ENCODE results near the gene MINDY4. TPM values are rescaled to one million over a fixed set of nuclear protein-coding genes. Genes with fewer than 3 reads are reported as not detected.

Gene MINDY4
- polyA plus RNA-seq, 4 donors: 9.9 to 14.8 (median 10.2) TPM

DNA sequence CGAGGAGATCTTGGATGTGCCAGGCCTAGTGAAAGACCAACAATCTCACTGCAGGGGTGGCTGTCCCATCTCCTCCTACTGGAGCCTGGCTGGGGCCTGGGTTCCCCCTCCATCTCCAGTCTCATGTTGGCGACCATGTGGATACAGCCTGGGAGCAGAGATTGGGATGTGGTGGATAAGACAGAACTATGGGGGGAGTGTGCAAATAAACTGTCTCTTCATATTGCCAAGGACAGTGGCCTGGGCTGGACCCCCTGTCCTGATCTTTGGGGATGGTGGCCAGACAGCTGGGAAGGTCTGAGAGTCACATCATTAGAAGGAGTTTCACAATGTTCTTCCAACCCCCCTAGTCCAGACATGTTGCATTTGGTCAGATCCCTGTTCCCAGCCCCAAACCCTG lies 5.8 kb upstream of the MINDY4 start:
- DNase-seq (ENCODE audit: low read depth in 4 of 4, low spot score in 2 of 4): no peak

DNA sequence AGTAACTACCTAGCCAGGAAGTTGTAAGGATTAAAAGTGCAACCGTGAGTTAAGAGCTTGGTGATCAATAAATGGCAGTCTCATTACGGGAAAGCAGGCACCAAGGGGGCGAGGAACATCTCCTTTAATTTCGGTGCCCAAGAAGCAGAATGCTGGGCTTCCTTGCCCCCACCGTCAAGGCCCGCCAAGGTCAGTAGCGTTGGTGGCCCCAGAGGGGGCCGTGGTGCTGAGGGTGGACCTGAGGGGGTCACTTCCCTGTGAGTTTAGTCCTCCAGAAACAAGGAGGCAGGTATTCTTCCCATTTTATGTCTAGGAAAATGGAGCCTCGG lies 408 bp upstream of the MINDY4 start:
- no peak for DNase-seq (ENCODE audit: low read depth in 4 of 4, low spot score in 2 of 4)

DNA sequence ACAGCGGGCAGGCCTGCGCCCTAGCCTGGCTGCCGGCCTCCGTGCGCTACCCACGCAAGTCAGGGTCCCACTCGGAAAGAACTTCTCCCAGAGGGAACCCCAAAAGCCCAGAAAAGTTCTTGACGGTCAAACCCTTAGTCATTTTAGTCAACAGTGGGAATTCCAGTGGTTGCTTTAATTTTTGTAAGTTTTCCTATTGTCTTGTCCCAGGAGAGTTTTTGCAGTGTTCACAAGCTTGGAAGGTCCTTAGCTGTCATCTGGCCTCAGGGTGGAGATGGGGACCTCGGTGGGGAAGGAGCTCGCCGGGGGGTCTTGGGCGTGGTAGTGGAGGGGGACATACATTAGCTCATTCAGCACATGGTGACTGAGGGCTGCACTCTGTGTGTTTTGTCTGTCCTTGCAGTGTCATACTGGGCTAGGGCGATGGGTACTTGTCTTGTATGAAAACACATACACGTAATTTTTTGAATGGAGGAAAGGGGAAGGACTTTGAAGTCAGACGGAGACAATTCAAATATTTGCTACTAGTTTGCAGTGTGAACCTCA lies 736 bp downstream of the MINDY4 start:
- no peak for DNase-seq (ENCODE audit: low read depth in 4 of 4, low spot score in 2 of 4)

DNA sequence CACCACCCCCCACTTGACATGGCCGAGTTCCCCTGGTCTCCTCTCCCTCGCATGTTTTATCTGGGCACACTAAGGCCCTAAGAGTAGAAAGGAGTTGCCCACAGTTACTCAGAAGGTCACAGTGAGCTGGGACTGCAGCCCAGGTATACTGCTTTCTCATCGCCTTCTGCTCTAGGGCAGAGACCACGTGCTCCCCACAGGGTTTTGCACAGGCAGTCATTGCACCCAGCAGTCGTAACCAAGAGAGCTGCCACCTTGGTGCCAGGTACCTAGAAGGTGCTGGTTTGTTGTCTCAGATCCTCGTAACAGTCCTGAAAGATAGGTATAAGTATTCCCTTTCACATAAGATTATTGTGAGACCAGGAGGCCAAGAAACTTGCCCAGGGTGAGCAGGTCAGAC lies 1.8 kb downstream of the MINDY4 start:
- no peak for DNase-seq (ENCODE audit: low read depth in 4 of 4, low spot score in 2 of 4)

DNA sequence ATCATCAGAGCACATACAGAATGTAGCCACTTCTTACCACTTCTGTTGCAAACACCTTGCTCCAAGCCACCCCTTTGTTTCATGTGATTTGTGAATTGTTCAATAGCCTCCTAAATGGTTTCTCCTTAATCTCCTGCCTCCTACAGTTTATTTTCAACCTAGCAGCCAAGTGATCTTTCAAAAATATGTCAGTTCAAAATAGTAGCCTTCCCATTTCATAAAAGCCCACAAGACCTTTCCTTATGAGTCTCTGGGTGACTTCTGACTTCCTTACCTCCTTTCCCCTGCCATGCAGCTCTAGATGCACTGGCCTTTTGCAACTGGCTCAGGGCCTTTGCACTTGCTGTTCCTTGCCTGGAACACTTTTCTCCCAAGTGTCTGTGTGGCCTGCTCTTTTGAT lies 4.8 kb downstream of the MINDY4 start:
- no peak for DNase-seq (ENCODE audit: low read depth in 4 of 4, low spot score in 2 of 4)

DNA sequence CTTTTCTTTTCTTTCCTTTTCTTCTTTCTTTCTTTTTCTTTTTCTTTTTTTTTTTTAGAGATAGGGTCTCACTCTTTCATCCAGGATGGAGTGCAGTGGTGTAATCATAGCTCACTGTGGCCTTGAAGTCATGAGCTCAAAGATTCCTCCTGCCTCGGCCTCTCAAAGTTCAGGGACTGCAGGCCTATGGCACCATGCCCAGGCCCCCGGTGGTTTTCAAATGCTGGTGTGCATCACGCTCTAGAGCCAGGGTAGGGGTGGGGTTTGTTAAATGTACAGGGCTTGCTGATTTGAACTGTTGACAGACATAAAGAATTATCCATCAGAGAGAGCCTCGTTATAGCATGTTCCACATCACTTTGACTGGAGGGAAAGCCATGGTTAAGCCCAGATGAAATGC lies 5.8 kb downstream of the MINDY4 start:
- DNase-seq (ENCODE audit: low read depth in 4 of 4, low spot score in 2 of 4): no peak

DNA sequence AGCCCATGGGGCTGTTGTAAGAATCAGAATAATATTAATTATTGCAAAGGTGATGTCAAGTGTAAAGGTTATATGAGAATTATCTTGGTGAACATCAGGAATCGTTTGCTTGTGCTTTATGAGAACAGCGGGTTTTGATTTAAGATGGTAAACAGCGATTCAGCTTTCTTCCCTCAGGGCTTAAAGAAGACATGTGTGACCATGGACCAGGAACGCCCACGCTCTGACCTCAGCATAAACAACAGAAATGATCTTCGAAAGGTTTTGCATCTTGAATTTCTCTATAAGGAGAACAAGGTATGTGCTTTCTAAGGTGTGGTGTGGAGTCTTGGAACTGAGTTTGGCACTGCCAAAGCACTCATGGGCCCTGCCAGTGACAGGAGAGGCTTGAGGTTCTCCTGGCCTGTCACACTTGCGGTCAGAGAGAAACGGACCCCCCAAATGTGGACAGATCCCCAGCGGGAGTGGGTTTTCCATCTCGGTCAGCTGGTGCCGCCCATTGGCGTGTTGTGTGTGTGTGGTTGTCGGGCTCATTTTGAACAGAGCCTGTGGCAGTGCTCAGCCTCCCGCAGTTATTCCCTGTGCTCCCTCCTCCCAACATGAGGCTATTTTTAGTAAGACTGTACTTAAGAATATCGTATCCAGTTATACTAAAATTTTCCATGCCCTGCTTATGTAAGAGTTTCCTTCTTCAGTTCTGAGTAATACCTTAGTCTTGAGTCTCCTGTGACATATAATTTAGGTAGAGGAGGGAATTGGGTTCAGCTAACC lies 7.2 kb downstream of the MINDY4 start:
- no peak for DNase-seq (ENCODE audit: low read depth in 4 of 4, low spot score in 2 of 4)

DNA sequence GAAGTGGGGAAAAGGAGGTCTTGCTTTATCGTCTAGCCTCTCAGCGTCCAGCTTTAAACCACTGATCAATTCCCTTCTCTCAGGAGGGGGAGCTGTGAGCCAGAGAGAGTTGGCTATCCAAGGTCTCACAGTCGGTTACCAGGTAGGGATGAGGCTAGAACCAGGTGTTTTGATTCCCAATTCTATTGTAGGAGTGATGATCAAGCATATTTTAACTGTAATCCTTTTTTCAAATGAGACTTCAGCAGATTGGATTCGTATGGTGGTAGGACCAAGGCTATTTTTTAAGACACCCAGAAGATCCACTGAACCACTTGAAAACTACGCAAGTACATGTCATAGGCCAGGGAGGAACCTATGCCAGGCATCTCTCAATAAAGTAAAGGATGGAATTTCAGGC lies 8.4 kb downstream of the MINDY4 start:
- DNase-seq (ENCODE audit: low read depth in 4 of 4, low spot score in 2 of 4): no peak

DNA sequence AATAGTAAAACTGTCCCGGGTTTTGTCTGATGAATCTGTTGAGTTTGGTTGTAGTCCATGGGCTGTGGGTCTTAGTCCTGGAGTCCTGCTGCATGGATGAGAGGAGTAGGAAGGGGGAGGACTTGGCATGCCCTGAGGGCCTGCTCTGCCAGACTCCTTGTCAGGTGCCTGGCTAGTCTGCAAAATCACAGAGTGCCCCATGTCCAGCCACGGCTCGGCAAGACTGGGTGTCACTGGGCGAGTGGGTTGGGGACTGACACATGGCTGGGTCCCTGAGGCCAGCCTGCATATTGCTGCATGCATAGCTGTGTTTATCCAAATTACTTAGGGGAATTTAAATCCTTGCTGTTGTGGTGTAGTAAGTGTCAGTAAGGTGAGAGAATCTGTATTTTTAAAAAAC lies 9.7 kb downstream of the MINDY4 start:
- DNase-seq (ENCODE audit: low read depth in 4 of 4, low spot score in 2 of 4): no peak

DNA sequence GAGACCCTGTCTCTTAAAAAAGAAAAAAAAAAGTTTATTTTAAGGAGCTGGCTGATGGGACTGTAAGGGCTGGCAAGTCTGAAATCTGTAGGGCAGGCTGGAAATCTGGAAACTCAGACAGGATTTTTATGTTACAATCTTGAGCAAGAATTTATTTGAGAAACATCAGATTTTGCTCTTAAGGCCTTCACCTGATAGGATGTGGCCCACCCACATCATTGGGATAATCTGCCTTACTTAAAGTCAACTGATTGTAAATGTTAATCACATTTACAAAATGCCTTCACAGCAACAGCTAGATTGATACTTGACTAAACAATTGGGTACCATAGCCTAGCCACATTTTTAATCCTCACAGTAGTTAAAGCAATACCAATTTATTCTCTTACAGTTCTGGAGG lies 11.5 kb downstream of the MINDY4 start:
- no peak for DNase-seq (ENCODE audit: low read depth in 4 of 4, low spot score in 2 of 4)

DNA sequence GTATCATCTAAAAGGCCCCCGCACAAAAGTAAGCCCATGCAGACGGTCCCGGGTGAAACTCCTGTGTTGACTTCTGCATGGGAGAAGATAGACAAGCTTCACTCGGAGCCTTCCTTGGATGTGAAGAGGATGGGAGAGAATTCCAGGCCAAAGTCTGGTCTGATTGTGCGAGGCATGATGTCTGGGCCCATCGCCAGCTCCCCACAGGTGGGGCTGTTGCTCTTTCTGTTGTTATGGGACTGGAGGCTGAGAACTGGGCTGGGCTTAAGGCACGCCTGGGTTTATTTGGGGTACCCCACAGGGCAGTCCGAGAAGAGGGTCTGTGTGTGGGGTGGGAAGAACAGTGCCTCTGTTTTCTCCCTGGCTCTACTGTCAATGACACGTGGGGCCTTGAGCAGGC lies 14.6 kb downstream of the MINDY4 start:
- no peak for DNase-seq (ENCODE audit: low read depth in 4 of 4, low spot score in 2 of 4)

DNA sequence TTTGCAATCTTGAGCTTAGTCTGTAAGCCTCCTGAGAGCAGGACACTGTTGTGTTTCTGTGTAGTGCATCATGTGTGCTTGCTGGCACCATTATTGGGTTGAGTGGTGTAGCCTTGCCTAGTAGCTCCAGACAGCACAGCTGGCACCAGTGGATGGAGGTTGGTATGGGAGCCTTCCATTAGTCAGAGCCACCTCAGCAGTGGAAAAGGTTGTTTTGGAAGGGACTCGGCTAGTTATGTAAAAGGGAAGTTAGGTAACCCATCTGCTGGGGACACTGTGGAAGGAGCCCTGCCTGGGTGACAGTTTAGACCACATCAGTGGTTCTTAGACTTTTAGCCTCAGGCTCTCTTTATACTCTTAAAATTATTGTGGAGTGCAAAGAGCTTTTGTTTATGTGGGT lies 16.3 kb downstream of the MINDY4 start:
- no peak for DNase-seq (ENCODE audit: low read depth in 4 of 4, low spot score in 2 of 4)

DNA sequence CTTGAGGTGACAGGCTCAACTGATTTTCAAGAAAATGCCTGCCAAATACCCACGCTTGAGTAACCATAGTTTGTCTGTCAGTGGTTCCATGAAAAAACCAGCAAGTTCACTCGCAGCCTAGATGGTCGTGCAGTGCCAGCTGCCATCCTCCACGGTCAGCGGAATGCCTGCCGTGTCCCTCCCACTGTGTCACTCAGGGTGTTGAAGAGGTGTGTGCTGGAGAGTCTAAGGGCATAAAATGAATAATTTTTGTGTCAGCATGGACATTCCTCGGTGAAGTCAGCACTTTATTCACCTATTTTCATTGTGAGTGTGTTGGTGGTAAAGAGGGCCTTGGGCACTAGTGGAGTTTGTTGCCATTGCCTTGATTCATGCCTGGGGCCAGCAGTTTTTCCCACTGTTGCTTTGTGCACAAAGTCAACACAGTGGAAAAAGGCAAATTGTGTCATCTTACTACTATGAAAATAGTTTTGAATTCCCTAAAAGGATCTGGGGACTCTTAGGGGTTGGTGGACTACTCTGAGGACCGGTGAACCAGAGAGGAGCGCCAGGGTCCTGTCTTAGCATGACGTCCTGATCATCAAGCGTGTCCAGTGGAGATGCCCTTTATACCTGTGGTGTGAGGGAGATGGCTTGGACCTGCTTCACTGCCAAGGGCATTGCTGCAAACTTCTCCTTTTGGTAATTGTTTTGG lies 17.6 kb downstream of the MINDY4 start:
- no peak for DNase-seq (ENCODE audit: low read depth in 4 of 4, low spot score in 2 of 4)

DNA sequence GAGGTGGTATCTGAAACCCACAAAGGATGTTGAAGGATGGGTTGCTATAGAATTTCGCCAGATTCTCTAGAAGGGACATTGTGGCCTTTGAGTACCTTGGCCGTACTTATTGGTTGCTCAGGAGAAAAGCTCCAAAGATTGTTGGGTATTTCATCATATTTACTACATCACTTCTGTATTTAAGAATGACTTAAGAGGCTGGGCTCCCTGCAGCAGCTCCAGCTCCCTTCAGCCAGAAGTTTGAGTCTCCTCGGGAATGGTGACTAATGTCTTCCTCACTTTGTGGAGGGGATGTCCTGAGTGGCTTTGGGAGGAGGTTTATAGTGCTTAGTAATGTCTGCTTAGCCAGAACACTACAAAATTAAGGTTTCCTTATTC lies 18.1 kb downstream of the MINDY4 start:
- no peak for DNase-seq (ENCODE audit: low read depth in 4 of 4, low spot score in 2 of 4)

DNA sequence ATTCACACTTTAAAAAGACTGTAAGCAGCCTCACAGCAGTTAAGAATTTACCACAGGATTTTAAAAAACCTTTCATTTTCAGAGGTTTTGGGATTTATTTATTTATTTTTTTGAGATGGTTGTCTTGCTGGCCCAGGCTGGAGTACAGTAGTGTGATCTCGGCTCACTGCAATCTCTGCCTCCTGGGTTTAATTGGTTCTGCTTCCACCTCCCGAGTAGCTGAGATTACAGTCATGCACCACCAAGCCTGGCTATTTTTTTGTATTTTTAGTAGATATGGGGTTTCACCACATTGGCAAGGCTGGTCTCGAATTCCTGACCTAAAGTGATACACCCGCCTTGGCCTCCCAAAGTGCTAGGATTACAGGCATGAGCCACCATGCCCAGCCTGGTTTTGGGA lies 19.1 kb downstream of the MINDY4 start:
- DNase-seq (ENCODE audit: low read depth in 4 of 4, low spot score in 2 of 4): no peak

DNA sequence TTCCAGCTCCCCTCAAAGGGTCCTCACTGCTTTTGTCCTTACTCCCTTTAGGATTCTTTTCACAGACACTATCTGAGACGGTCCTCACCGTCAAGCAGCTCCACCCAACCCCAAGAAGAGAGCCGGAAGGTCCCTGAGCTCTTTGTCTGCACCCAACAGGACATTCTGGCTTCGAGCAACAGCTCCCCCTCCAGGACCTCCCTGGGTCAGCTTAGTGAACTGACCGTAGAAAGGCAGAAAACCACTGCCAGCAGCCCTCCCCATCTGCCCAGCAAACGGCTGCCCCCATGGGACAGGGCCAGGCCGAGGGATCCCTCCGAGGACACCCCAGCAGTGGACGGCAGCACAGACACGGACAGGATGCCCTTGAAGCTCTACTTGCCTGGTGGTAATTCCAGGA lies 19.9 kb downstream of the MINDY4 start:
- DNase-seq (ENCODE audit: low read depth in 4 of 4, low spot score in 2 of 4): no peak

DNA sequence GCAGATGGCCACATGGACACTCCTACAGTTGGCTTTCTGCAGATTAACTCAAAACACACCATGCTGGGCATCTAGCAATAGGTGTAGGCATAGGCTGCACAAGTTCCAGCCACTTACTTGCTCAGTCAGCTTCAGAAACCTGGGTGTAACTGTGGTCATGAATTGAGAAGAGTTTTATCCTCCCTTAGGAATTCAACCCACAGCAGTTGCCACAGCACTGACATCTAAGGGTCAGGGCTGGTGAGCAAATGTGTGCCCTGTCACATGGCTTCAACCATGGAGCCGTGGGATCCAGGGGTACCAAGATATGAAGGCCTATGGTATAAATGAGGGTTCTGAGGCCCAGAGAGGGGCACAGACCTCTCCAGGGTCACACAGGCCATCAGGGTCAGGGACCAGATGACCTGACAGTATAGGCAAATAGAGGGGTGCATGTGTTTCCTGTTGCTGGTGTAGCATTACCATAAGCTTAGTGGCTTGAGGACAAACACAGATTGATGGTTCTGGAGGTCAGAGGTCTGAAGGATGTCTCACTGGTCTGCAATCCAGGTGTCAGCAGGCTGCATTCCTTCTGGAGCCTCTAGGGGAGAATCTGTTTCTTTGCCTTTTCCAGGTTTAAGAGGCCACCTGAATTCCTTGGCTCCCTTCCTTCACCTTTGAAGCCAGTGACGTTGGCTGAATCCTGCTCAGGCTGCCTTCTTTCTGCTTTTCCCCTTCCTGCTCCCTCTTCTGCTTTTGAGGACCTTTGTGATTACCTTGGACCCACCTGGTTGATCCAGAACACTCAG lies 24.1 kb downstream of the MINDY4 start:
- no peak for DNase-seq (ENCODE audit: low read depth in 4 of 4, low spot score in 2 of 4)

DNA sequence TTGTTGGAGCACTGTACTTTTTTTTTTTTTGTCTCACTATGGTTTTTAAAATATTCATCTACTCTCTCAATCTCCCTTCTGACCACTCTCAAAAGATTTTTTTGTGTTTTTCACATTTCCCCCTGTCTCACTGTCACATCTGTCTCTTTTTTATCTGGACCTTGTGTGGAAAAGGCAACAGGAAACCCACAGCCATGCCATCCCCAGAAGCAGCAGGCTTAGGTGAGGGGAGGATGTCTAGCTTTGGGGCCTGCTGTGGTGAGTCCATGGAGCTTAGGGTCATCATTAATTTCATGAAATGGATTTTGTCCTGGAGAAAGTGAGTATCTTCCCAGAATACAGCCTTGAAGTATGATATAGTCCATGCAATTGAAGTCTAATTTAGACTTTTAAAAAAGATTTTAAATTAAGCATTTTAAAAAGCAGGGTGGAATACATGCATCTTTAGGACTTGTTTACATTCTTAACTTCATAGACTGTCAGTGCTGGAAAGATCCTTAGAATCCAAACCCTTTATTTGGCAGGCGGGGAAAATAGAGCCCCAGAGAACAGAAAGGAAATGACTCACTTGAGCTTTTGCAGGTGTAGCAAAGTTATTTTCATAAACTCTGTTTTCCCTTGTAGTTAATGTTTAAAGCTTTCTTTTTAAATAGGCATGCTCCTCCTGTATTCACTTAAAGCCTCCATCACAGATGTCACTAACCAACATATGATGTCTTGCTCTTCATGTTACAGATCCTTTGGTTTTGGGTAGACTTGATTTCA lies 25.1 kb downstream of the MINDY4 start:
- DNase-seq (ENCODE audit: low read depth in 4 of 4, low spot score in 2 of 4): no peak

DNA sequence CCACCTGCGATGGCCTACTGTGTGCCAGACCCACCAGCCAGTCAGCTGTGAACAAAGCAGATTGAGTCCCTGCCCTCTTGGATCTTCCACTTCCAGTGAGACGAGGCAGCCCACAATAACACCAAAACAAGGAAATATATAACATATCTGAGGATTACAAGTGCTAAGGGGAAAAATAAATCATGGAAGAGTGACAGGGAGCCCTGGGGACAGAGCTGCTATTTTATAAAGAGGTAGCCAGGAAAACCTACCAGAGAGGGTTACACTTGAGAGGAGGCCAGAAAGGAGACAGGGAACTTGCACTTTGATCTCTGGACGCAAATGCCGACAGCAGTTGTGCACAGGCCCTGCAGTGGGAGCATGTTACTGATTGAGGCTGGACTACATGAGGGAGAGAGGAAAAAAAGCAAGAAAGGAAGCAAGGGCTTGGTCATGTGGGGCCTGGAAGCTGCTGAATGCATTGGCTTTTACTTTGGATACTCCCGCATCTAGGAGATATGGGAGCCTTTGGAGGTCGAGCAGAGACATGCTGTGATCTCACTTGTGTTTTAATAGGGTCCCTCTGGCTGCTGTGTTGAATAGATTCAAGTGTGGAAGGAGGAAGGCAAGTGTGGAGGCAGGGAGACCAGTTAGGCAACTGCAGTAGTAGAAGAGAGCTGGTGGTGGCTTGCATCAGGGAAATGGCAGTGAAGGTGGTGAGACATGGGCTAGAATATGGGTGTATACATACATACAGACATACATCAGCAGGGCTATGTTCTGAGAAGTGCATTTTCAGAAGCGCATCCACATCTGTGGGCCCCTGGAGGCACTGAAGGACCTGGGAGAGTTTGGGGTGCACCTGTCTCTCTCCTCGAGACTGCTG lies 26.2 kb downstream of the MINDY4 start:
- DNase-seq (ENCODE audit: low read depth in 4 of 4, low spot score in 2 of 4): no peak

Data from left renal cortex interstitium (tissue), 4 donors.